ENCODE measurements around the gene URB2. TPM values are rescaled to one million over a fixed set of nuclear protein-coding genes. Genes with fewer than 3 reads are reported as not detected.

Gene URB2
- polyA plus RNA-seq, 1 experiment = 6.4 TPM

GRCh38 chr1:229614701-229615100 lies 11.3 kb upstream of the URB2 start:
- Histone ChIP-seq H3K27me3 (ENCODE audit: control insufficient read depth, insufficient read depth, low read length) (no peaks in the 10 kb centered on the region), H3K27ac (ENCODE audit: low read depth, low read length) (no peak overlapping the region), H3K9me3 (ENCODE audit: control insufficient read depth, insufficient read depth, low read length) (no peaks in the 10 kb centered on the region), H3K4me3 (ENCODE audit: low read depth, low read length) (no peak overlapping the region)
- CTCF ChIA-PET = interaction anchor here (0.6 kb wide), 1 partner anchor 204 kb away, joined by 6 read pairs; no protein-coding TSS in a partner anchor
- TF ChIP-seq CTCF (IDR thresholded peaks at IDR 0.05; ENCODE audit: low read depth, low read length) = no peak
- POLR2A ChIA-PET = no interaction called here
- DNase-seq (ENCODE audit: low read depth, low spot score) = no peak

- H3K9me3 ChIP-seq (ENCODE audit: control insufficient read depth, insufficient read depth, low read length) = no peaks in the 10 kb centered on the region
- ChIA-PET POLR2A (no interaction called here), CTCF (no interaction called here)
- DNase-seq (ENCODE audit: low read depth, low spot score) = no peak
- TF ChIP-seq CTCF (IDR thresholded peaks at IDR 0.05; ENCODE audit: low read depth, low read length) = no peak
- no peak overlapping the region for H3K27ac ChIP-seq (ENCODE audit: low read depth, low read length)
- H3K4me3 ChIP-seq (ENCODE audit: low read depth, low read length) = no peak overlapping the region
- H3K27me3 ChIP-seq (ENCODE audit: control insufficient read depth, insufficient read depth, low read length) = no peaks in the 10 kb centered on the region
Measured at GRCh38 chr1:229617351-229618100, 8.5 kb upstream of the URB2 start.

- Histone ChIP-seq H3K27me3 (ENCODE audit: control insufficient read depth, insufficient read depth, low read length) (no peaks in the 10 kb centered on the region), H3K9me3 (ENCODE audit: control insufficient read depth, insufficient read depth, low read length) (no peaks in the 10 kb centered on the region), H3K27ac (ENCODE audit: low read depth, low read length) (no peak overlapping the region), H3K4me3 (ENCODE audit: low read depth, low read length) (no peak overlapping the region)
- DNase-seq (ENCODE audit: low read depth, low spot score) = no peak
- ChIA-PET POLR2A (no interaction called here), CTCF (no interaction called here)
- no peak for TF ChIP-seq CTCF (IDR thresholded peaks at IDR 0.05; ENCODE audit: low read depth, low read length)
Measured at GRCh38 chr1:229619002-229619401, 7.0 kb upstream of the URB2 start.

- H3K27ac ChIP-seq (ENCODE audit: low read depth, low read length) = no peak overlapping the region
- CTCF ChIA-PET = no interaction called here
- TF ChIP-seq CTCF (IDR thresholded peaks at IDR 0.05; ENCODE audit: low read depth, low read length) = no peak
- no peak overlapping the region for H3K4me3 ChIP-seq (ENCODE audit: low read depth, low read length)
- H3K27me3 ChIP-seq (ENCODE audit: control insufficient read depth, insufficient read depth, low read length) = no peaks in the 10 kb centered on the region
- no peak for DNase-seq (ENCODE audit: low read depth, low spot score)
- POLR2A ChIA-PET = no interaction called here
- H3K9me3 ChIP-seq (ENCODE audit: control insufficient read depth, insufficient read depth, low read length) = no peaks in the 10 kb centered on the region
Measured at GRCh38 chr1:229619614-229620013, 6.4 kb upstream of the URB2 start.

- no peak overlapping the region for H3K4me3 ChIP-seq (ENCODE audit: low read depth, low read length)
- H3K9me3 ChIP-seq (ENCODE audit: control insufficient read depth, insufficient read depth, low read length) = no peaks in the 10 kb centered on the region; the same call in 1 of the 2 replicates
- no peak overlapping the region for H3K27ac ChIP-seq (ENCODE audit: low read depth, low read length)
- no peak for TF ChIP-seq CTCF (IDR thresholded peaks at IDR 0.05; ENCODE audit: low read depth, low read length)
- CTCF ChIA-PET = interaction anchor here (1.4 kb wide), 1 partner anchor 62 kb away, joined by 3 read pairs; the partner anchor contains the start of gene ABCB10
- no peak for DNase-seq (ENCODE audit: low read depth, low spot score)
- POLR2A ChIA-PET = no interaction called here
- H3K27me3 ChIP-seq (ENCODE audit: control insufficient read depth, insufficient read depth, low read length) = no peaks in the 10 kb centered on the region
Measured at GRCh38 chr1:229620876-229621275, 5.2 kb upstream of the URB2 start.
